Measurements from ENCODE around the gene MACROD1.

Gene MACROD1, protein sequence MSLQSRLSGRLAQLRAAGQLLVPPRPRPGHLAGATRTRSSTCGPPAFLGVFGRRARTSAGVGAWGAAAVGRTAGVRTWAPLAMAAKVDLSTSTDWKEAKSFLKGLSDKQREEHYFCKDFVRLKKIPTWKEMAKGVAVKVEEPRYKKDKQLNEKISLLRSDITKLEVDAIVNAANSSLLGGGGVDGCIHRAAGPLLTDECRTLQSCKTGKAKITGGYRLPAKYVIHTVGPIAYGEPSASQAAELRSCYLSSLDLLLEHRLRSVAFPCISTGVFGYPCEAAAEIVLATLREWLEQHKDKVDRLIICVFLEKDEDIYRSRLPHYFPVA

GRCh38 chr11:64165842-64166635 is at the start of gene MACROD1:
Gene MACROD1 (minus strand): TSS chr11:64166113. CDS start chr11:64165994, 119 bp downstream.
- peak within 1 kb of the TSS; percentile 84 for H3K4me3 ChIP-seq (ENCODE audit: low read length)
- H3K27me3 ChIP-seq (replicated peaks; ENCODE audit: control insufficient read depth, insufficient read depth, low read length) = no peaks in the 10 kb centered on the region
- H3K9ac ChIP-seq (ENCODE audit: low read length) = peak within 1 kb of the TSS; percentile 85
- no peaks in the 10 kb centered on the region for H3K9me3 ChIP-seq (ENCODE audit: control insufficient read depth, low read length)
- DNase-seq (ENCODE audit: low read depth) = peak; percentile 95
- no peaks in the 10 kb centered on the region for H3K36me3 ChIP-seq (ENCODE audit: control insufficient read depth, insufficient read depth, low read length, severe bottlenecking)
- peaks cover 12% of the 10 kb centered on the region for H3K4me1 ChIP-seq (ENCODE audit: control insufficient read depth, insufficient read depth, low read length)

- Histone ChIP-seq H3K4me1 (ENCODE audit: control insufficient read depth, insufficient read depth, low read length) (peaks cover 16% of the 10 kb centered on the region), H3K4me3 (ENCODE audit: low read length) (no peak overlapping the region), H3K9me3 (ENCODE audit: control insufficient read depth, low read length) (no peaks in the 10 kb centered on the region), H3K27me3 (replicated peaks; ENCODE audit: control insufficient read depth, insufficient read depth, low read length) (no peaks in the 10 kb centered on the region), H3K36me3 (ENCODE audit: control insufficient read depth, insufficient read depth, low read length, severe bottlenecking) (no peaks in the 10 kb centered on the region), H3K9ac (ENCODE audit: low read length) (no peak overlapping the region)
- DNase-seq (ENCODE audit: low read depth) = no peak
Measured at GRCh38 chr11:64211181-64211872, 45.4 kb upstream of the MACROD1 start.

GRCh38 chr11:64210301-64211020 is 44.5 kb upstream of the MACROD1 start:
- Histone ChIP-seq H3K36me3 (ENCODE audit: control insufficient read depth, insufficient read depth, low read length, severe bottlenecking) (peaks cover 5% of the 10 kb centered on the region), H3K4me3 (ENCODE audit: low read length) (no peak overlapping the region), H3K9ac (ENCODE audit: low read length) (no peak overlapping the region), H3K4me1 (ENCODE audit: control insufficient read depth, insufficient read depth, low read length) (peaks cover 16% of the 10 kb centered on the region), H3K27me3 (replicated peaks; ENCODE audit: control insufficient read depth, insufficient read depth, low read length) (no peaks in the 10 kb centered on the region), H3K9me3 (ENCODE audit: control insufficient read depth, low read length) (no peaks in the 10 kb centered on the region)
- no peak for DNase-seq (ENCODE audit: low read depth)

DNA sequence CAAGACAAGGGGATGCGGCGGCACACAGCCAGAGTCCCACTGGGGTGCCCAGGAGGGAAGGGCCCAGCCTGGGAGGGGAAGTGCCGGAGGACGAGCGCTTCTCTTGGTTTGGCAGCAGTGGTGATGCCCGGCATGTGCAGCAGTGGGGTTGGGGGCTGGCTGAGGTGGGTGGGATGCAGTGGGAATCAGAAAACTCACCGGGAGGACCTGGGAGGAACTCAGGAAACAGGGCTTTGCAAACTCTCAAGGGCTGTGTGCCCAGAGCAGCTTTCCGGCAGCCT is 43.6 kb upstream of the MACROD1 start:
- no peaks in the 10 kb centered on the region for H3K9me3 ChIP-seq (ENCODE audit: control insufficient read depth, low read length)
- H3K27me3 ChIP-seq (replicated peaks; ENCODE audit: control insufficient read depth, insufficient read depth, low read length) = no peaks in the 10 kb centered on the region
- no peak overlapping the region for H3K9ac ChIP-seq (ENCODE audit: low read length)
- peaks cover 8% of the 10 kb centered on the region for H3K36me3 ChIP-seq (ENCODE audit: control insufficient read depth, insufficient read depth, low read length, severe bottlenecking)
- H3K4me1 ChIP-seq (ENCODE audit: control insufficient read depth, insufficient read depth, low read length) = peaks cover 9% of the 10 kb centered on the region
- no peak overlapping the region for H3K4me3 ChIP-seq (ENCODE audit: low read length)
- no peak for DNase-seq (ENCODE audit: low read depth)

GRCh38 chr11:64208796-64209562 is 43.1 kb upstream of the MACROD1 start:
- DNase-seq (ENCODE audit: low read depth) = no peak
- Histone ChIP-seq H3K9me3 (ENCODE audit: control insufficient read depth, low read length) (no peaks in the 10 kb centered on the region), H3K36me3 (ENCODE audit: control insufficient read depth, insufficient read depth, low read length, severe bottlenecking) (peaks cover 11% of the 10 kb centered on the region)

DNA sequence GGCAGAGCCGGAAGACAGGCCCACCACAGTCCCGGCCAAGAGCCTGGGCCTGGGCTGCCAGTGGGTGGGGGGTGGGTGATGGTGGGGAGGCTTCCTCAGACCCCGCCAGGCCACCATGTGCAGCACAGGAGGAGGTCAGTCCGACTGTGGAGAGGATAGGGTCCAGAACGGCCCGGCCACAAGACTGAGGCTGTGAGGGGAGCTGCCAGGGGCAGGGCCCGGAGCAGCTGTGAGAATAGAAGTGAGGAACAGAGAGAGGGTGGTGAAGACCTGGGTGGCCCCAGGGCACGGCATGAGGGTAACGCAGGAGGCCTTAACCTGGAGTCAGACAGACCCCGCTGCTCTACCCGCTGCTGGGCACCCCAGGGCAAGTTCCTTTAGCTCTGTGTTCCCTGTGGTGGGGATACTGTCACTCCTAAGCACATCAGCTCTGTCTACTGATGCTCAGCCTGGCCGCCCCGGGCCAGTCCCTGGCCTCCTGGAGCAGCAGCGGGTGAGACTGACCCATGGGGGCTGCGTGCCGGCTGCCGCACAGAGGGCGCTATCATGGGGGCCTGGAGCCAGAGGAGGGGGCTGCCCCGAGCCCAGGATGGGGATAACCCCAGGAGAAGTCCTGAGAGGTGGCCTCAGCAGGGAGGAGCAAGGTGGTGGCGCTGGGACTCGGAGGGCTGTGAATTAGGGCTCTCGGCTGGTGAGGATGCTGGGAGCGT is 42.3 kb upstream of the MACROD1 start:
- no peaks in the 10 kb centered on the region for H3K9me3 ChIP-seq (ENCODE audit: control insufficient read depth, low read length)
- H3K9ac ChIP-seq (ENCODE audit: low read length) = peak overlapping the region; percentile 74
- H3K4me1 ChIP-seq (ENCODE audit: control insufficient read depth, insufficient read depth, low read length) = peaks cover 9% of the 10 kb centered on the region
- DNase-seq (ENCODE audit: low read depth) = no peak
- H3K36me3 ChIP-seq (ENCODE audit: control insufficient read depth, insufficient read depth, low read length, severe bottlenecking) = peaks cover 19% of the 10 kb centered on the region
- H3K27me3 ChIP-seq (replicated peaks; ENCODE audit: control insufficient read depth, insufficient read depth, low read length) = no peaks in the 10 kb centered on the region
- H3K4me3 ChIP-seq (ENCODE audit: low read length) = peak overlapping the region; percentile 61

More at GRCh38 chr11:64208796-64209562, 43.1 kb upstream of the MACROD1 start:
- no peak overlapping the region for H3K9ac ChIP-seq (ENCODE audit: low read length)
- H3K4me3 ChIP-seq (ENCODE audit: low read length) = no peak overlapping the region
- H3K27me3 ChIP-seq (replicated peaks; ENCODE audit: control insufficient read depth, insufficient read depth, low read length) = no peaks in the 10 kb centered on the region
- peaks cover 9% of the 10 kb centered on the region for H3K4me1 ChIP-seq (ENCODE audit: control insufficient read depth, insufficient read depth, low read length)

GRCh38 chr11:64207256-64208085 is 41.6 kb upstream of the MACROD1 start:
- Histone ChIP-seq H3K9me3 (ENCODE audit: control insufficient read depth, low read length) (no peaks in the 10 kb centered on the region), H3K27me3 (replicated peaks; ENCODE audit: control insufficient read depth, insufficient read depth, low read length) (no peaks in the 10 kb centered on the region), H3K36me3 (ENCODE audit: control insufficient read depth, insufficient read depth, low read length, severe bottlenecking) (peaks cover 26% of the 10 kb centered on the region), H3K4me1 (ENCODE audit: control insufficient read depth, insufficient read depth, low read length) (peaks cover 9% of the 10 kb centered on the region), H3K9ac (ENCODE audit: low read length) (peak overlapping the region; percentile 74), H3K4me3 (ENCODE audit: low read length) (peak overlapping the region; percentile 61)
- no peak for DNase-seq (ENCODE audit: low read depth)

- no peak for DNase-seq (ENCODE audit: low read depth)
- Histone ChIP-seq H3K4me3 (ENCODE audit: low read length) (peak within 1 kb of the TSS; percentile 61), H3K4me1 (ENCODE audit: control insufficient read depth, insufficient read depth, low read length) (peaks cover 9% of the 10 kb centered on the region), H3K9me3 (ENCODE audit: control insufficient read depth, low read length) (no peaks in the 10 kb centered on the region), H3K36me3 (ENCODE audit: control insufficient read depth, insufficient read depth, low read length, severe bottlenecking) (peaks cover 34% of the 10 kb centered on the region), H3K27me3 (replicated peaks; ENCODE audit: control insufficient read depth, insufficient read depth, low read length) (no peaks in the 10 kb centered on the region), H3K9ac (ENCODE audit: low read length) (peak within 1 kb of the TSS; percentile 74)
Measured at GRCh38 chr11:64206457-64207255, 40.7 kb upstream of the MACROD1 start, which contains the start of gene FERMT3. Gene FERMT3 (plus strand): TSS chr11:64206721. CDS start chr11:64207365, 644 bp downstream.

- no peaks in the 10 kb centered on the region for H3K9me3 ChIP-seq (ENCODE audit: control insufficient read depth, low read length)
- H3K36me3 ChIP-seq (ENCODE audit: control insufficient read depth, insufficient read depth, low read length, severe bottlenecking) = peaks cover 55% of the 10 kb centered on the region
- peak overlapping the region; percentile 22 for H3K9ac ChIP-seq (ENCODE audit: low read length)
- no peaks in the 10 kb centered on the region for H3K27me3 ChIP-seq (replicated peaks; ENCODE audit: control insufficient read depth, insufficient read depth, low read length)
- DNase-seq (ENCODE audit: low read depth) = peak; percentile 97
- H3K4me1 ChIP-seq (ENCODE audit: control insufficient read depth, insufficient read depth, low read length) = peaks cover 9% of the 10 kb centered on the region
- H3K4me3 ChIP-seq (ENCODE audit: low read length) = no peak overlapping the region
Measured at GRCh38 chr11:64204464-64204989, 38.6 kb upstream of the MACROD1 start.

All from adipocyte (in vitro differentiated cells).